CD14-positive monocyte (primary cell): ENCODE measurements around the gene FRMD7. TPM values are rescaled to one million over a fixed set of nuclear protein-coding genes. Genes with fewer than 3 reads are reported as not detected.

Experiments
- DNase-seq, 3 donors: peaks; one replicate each; pipeline ENCODE4 v3.0.0-alpha.2; 2011 to 2022
- H2AFZ ChIP-seq: 2 replicates; pipeline ENCODE4 v1.6.0; 2012; ENCODE audit warnings: mild to moderate bottlenecking, low read depth, low read length, inconsistent platforms; ENCODE audit not compliant: insufficient read depth, poor library complexity, severe bottlenecking
- H3K27ac ChIP-seq, 2 donors: 1 replicate in 1 of 2; 2 replicates in 1 of 2; pipeline ENCODE4 v1.5.1; 2012 to 2013; ENCODE audit warnings: low read length in 2 of 2, control low read depth in 1 of 2, inconsistent platforms in 1 of 2, low read depth in 1 of 2, mild to moderate bottlenecking in 1 of 2
- H3K27me3 ChIP-seq, 2 donors: one replicate each; pipeline versions ENCODE4 v1.6.0 to v1.6.1; 2011 to 2013; ENCODE audit warnings: low read length in 2 of 2; ENCODE audit not compliant: control insufficient read depth in 2 of 2, insufficient read depth in 2 of 2
- H3K36me3 ChIP-seq, 2 donors: replicated peaks in 1 of 2; 1 replicate in 1 of 2; 2 replicates in 1 of 2; pipeline versions ENCODE4 v1.5.1 to v1.6.1; 2012 to 2013; ENCODE audit warnings: low read length in 2 of 2, control low read depth in 1 of 2, inconsistent platforms in 1 of 2, mild to moderate bottlenecking in 1 of 2; ENCODE audit not compliant: insufficient read depth in 2 of 2, control insufficient read depth in 1 of 2
- H3K4me1 ChIP-seq, 2 donors: 1 replicate in 1 of 2; 2 replicates in 1 of 2; pipeline versions ENCODE4 v1.5.1 to v1.6.1; 2012 to 2013; ENCODE audit warnings: low read length in 2 of 2, control low read depth in 1 of 2, inconsistent platforms in 1 of 2, mild to moderate bottlenecking in 1 of 2, moderate library complexity in 1 of 2; ENCODE audit not compliant: insufficient read depth in 2 of 2, control insufficient read depth in 1 of 2
- H3K4me2 ChIP-seq: replicated peaks from 2 replicates; pipeline ENCODE3; 2012; ENCODE audit warnings: low read length, moderate library complexity, mild to moderate bottlenecking; ENCODE audit not compliant: poor library complexity, severe bottlenecking; ENCODE audit errors: extremely low read depth
- H3K4me3 ChIP-seq, 3 experiments: fragments of 200-600 bp in 1 of 3; sonication (generic) in 1 of 3; replicated peaks in 1 of 3; 1 replicate in 2 of 3; 2 replicates in 1 of 3; pipeline ENCODE4 v1.5.1; 2011 to 2013; ENCODE audit warnings: low read length in 3 of 3, mild to moderate bottlenecking in 3 of 3, control low read depth in 2 of 3, low read depth in 2 of 3, inconsistent platforms in 1 of 3, moderate library complexity in 1 of 3
- H3K79me2 ChIP-seq: 2 replicates; pipeline ENCODE4 v1.6.0; 2012; ENCODE audit warnings: mild to moderate bottlenecking, control low read depth, inconsistent platforms, low read length, moderate library complexity; ENCODE audit not compliant: insufficient read depth
- H3K9ac ChIP-seq: 2 replicates; pipeline ENCODE4 v1.6.0; 2017; ENCODE audit warnings: low read length, mild to moderate bottlenecking; ENCODE audit not compliant: insufficient read depth, poor library complexity, severe bottlenecking
- H3K9me3 ChIP-seq, 2 donors: replicated peaks in 1 of 2; 1 replicate in 1 of 2; 2 replicates in 1 of 2; pipeline versions ENCODE4 v1.5.1 to v1.6.1; 2012 to 2013; ENCODE audit warnings: low read length in 2 of 2, control low read depth in 1 of 2; ENCODE audit not compliant: control insufficient read depth in 1 of 2, insufficient read depth in 1 of 2
- H4K20me1 ChIP-seq: 2 replicates; pipeline ENCODE4 v1.6.0; 2012; ENCODE audit warnings: mild to moderate bottlenecking, low read length, control low read depth, moderate library complexity; ENCODE audit not compliant: insufficient read depth
- H3K27ac Mint-ChIP-seq, 7 donors: one replicate each; pipeline ENCODE4 v1.8.0; 2020; ENCODE audit warnings: mild to moderate bottlenecking in 7 of 7, mixed read lengths in 7 of 7, moderate library complexity in 6 of 7, inconsistent platforms in 2 of 7
- H3K27me3 Mint-ChIP-seq, 3 donors: one replicate each; pipeline ENCODE4 v1.8.0; 2021 to 2022; ENCODE audit warnings: low read depth in 3 of 3, mild to moderate bottlenecking in 3 of 3, mixed read lengths in 3 of 3, moderate library complexity in 3 of 3, inconsistent platforms in 1 of 3
- H3K36me3 Mint-ChIP-seq, 2 donors: one replicate each; pipeline ENCODE4 v1.8.0; 2020; ENCODE audit warnings: mixed read lengths in 2 of 2, inconsistent platforms in 1 of 2, mild to moderate bottlenecking in 1 of 2
- H3K4me1 Mint-ChIP-seq: one replicate; pipeline ENCODE4 v1.8.0; 2020; ENCODE audit warnings: mild to moderate bottlenecking, mixed read lengths
- H3K4me3 Mint-ChIP-seq, 2 donors: one replicate each; pipeline ENCODE4 v1.8.0; 2020; ENCODE audit warnings: mild to moderate bottlenecking in 2 of 2, mixed read lengths in 2 of 2, moderate library complexity in 1 of 2
- H3K9me3 Mint-ChIP-seq, 7 donors: one replicate each; pipeline ENCODE4 v1.8.0; 2020 to 2022; ENCODE audit warnings: mixed read lengths in 7 of 7, mild to moderate bottlenecking in 6 of 7, moderate library complexity in 6 of 7, inconsistent platforms in 2 of 7
- WGBS: methylation state at CpG from one replicate; pipeline ENCODE4 v1.1.5; 2013; ENCODE audit warnings: missing lambda C conversion rate; ENCODE audit not compliant: insufficient coverage; 5-methylcytosine and 5-hydroxymethylcytosine counted together
- intact Hi-C, 2 donors: fragments of 100-400 bp; cut with micrococcal nuclease; formaldehyde crosslinking; loops; one replicate each; pipeline versions ENCODE4 v1.15.0 to v1.15.1; 2023
- polyA plus RNA-seq, 3 donors: library from polyadenylated mRNA; depleted of rRNA in 1 of 3; unstranded in 2 of 3; stranded (reverse) in 1 of 3; fragments of 300-500 nt in 2 of 3; fragments of >200 nt in 1 of 3; fragmentation: Illumina TruSeq in 2 of 3; gene quantifications; 1 replicate in 2 of 3; 2 replicates in 1 of 3; pipeline ENCODE4 v1.2.3, GENCODE V29; 2012 to 2021
- TF ChIP-seq, protein P1 (sequence below): fragments of 200-600 bp; IDR thresholded peaks from one replicate; pipeline ENCODE4 v1.8.0; 2022; ENCODE audit warnings: antibody characterized with exemption, mild to moderate bottlenecking

FRMD7 gene
- polyA plus RNA-seq, 3 donors: not detected

DNA sequence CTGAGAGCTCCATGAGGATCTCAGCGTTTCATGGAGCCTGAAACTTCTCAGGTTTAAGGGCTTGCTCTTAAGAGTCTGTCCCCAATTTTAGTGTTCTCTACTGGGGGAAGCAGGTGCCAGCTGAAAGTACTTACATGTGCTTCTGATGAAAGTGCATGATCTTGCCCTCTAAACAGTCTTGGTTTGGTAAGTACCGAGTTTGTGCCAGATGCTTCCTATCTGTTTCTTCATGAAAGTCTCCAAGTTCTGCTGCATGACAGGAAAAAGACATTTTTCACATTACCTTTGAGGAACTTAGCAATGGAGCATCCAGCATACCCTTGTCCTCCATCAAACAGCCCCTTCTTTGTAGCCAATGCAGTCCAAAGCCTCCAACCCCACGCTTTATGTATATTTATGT, 42.0 kb downstream of the FRMD7 start:
- peaks cover 0 to 8% of the 10 kb centered on the region in 2 donors for H3K27me3 ChIP-seq
- no peaks in the 10 kb centered on the region for H4K20me1 ChIP-seq
- H3K9me3 ChIP-seq: no peaks in the 10 kb centered on the region
- DNase-seq: no peak
- peaks cover 0 to 19% (median 0%) of the 10 kb centered on the region in 3 donors for H3K27me3 Mint-ChIP-seq
- no peaks in the 10 kb centered on the region for H3K79me2 ChIP-seq
- no peak overlapping the region for H2AFZ ChIP-seq
- peaks cover 6 to 15% of the 10 kb centered on the region in 2 donors for H3K4me1 ChIP-seq
- H3K4me3 Mint-ChIP-seq: no peak overlapping the region
- TF ChIP-seq, protein P1, sequence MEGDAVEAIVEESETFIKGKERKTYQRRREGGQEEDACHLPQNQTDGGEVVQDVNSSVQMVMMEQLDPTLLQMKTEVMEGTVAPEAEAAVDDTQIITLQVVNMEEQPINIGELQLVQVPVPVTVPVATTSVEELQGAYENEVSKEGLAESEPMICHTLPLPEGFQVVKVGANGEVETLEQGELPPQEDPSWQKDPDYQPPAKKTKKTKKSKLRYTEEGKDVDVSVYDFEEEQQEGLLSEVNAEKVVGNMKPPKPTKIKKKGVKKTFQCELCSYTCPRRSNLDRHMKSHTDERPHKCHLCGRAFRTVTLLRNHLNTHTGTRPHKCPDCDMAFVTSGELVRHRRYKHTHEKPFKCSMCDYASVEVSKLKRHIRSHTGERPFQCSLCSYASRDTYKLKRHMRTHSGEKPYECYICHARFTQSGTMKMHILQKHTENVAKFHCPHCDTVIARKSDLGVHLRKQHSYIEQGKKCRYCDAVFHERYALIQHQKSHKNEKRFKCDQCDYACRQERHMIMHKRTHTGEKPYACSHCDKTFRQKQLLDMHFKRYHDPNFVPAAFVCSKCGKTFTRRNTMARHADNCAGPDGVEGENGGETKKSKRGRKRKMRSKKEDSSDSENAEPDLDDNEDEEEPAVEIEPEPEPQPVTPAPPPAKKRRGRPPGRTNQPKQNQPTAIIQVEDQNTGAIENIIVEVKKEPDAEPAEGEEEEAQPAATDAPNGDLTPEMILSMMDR: no peak
- no peak overlapping the region for H3K4me2 ChIP-seq
- WGBS: 40% methylated on average over 1 of the region's 3 CpGs
- H3K36me3 ChIP-seq: no peaks in the 10 kb centered on the region
- H3K36me3 Mint-ChIP-seq: no peaks in the 10 kb centered on the region
- intact Hi-C loops: no loop called here
- H3K9ac ChIP-seq: no peak overlapping the region
- H3K27ac Mint-ChIP-seq: no peak overlapping the region
- H3K27ac ChIP-seq: no peak overlapping the region
- peaks cover 19% of the 10 kb centered on the region for H3K4me1 Mint-ChIP-seq
- no peak overlapping the region for H3K4me3 ChIP-seq
- no peaks in the 10 kb centered on the region for H3K9me3 Mint-ChIP-seq

DNA sequence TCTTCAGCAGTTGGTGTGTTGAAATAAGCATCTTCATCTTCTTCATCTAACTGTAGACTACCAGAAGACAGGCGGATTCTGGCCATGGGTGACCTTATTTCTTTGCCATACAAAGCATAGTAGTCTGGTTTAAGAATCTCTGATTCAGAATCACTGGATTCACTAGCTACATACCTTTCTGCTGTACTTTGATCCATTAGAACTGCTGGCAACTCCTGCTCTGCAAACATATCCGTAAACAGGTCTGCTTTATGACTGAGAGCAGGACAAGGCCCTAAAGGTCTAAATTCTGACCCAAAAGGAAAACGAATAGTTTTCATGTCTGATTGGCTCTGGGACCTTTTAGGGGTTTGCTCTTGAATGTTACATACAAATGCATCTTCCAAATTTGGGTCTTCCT, 49.9 kb downstream of the FRMD7 start:
- no peak overlapping the region for H3K4me3 Mint-ChIP-seq
- Histone ChIP-seq H3K4me1 (no peaks in the 10 kb centered on the region), H4K20me1 (no peaks in the 10 kb centered on the region), H3K4me3 (no peak overlapping the region), H2AFZ (no peak overlapping the region), H3K9me3 (no peaks in the 10 kb centered on the region), H3K36me3 (peaks cover 4 to 20% of the 10 kb centered on the region in 2 donors), H3K4me2 (no peak overlapping the region), H3K9ac (no peak overlapping the region), H3K27me3 (peaks cover 0 to 16% of the 10 kb centered on the region in 2 donors), H3K79me2 (no peaks in the 10 kb centered on the region), H3K27ac (no peak overlapping the region)
- no CpG with 5 or more reads among the region's 3 CpGs for WGBS
- H3K9me3 Mint-ChIP-seq: no peaks in the 10 kb centered on the region
- intact Hi-C loops: no loop called here
- H3K27ac Mint-ChIP-seq: peak overlapping the region in 1 of 7 donors; percentile 23
- H3K27me3 Mint-ChIP-seq: peaks cover 0 to 4% (median 0%) of the 10 kb centered on the region in 3 donors
- DNase-seq: no peak
- no peaks in the 10 kb centered on the region for H3K4me1 Mint-ChIP-seq
- TF ChIP-seq, protein P1: no peak
- peaks cover 16 to 20% of the 10 kb centered on the region in 2 donors for H3K36me3 Mint-ChIP-seq
